Neuron (in vitro differentiated cells): ENCODE measurements around the gene YPEL1.
"Not testable (repeated sequence)": the region's sequence is repeated elsewhere in the genome, so short reads cannot be mapped to it uniquely, and the experiment has no call there.

Experiments used
- H2AFZ ChIP-seq: one replicate; pipeline ENCODE4 v1.6.1; 2013; ENCODE audit warnings: low read depth, mild to moderate bottlenecking, inconsistent platforms, low read length, moderate library complexity
- H3K27me3 ChIP-seq: one replicate; pipeline ENCODE4 v1.6.1; 2013; ENCODE audit warnings: low read length; ENCODE audit not compliant: insufficient read depth
- H3K36me3 ChIP-seq: one replicate; pipeline ENCODE4 v1.6.1; 2013; ENCODE audit warnings: low read length; ENCODE audit not compliant: insufficient read depth
- H3K4me1 ChIP-seq: one replicate; pipeline ENCODE4 v1.6.1; 2013; ENCODE audit warnings: low read length; ENCODE audit not compliant: insufficient read depth
- H3K4me3 ChIP-seq: 2 replicates; pipeline ENCODE4 v1.5.1; 2013; ENCODE audit warnings: mild to moderate bottlenecking, low read length, moderate library complexity
- H3K9me3 ChIP-seq: one replicate; pipeline ENCODE4 v1.6.1; 2013; ENCODE audit warnings: low read length

Gene YPEL1

DNA sequence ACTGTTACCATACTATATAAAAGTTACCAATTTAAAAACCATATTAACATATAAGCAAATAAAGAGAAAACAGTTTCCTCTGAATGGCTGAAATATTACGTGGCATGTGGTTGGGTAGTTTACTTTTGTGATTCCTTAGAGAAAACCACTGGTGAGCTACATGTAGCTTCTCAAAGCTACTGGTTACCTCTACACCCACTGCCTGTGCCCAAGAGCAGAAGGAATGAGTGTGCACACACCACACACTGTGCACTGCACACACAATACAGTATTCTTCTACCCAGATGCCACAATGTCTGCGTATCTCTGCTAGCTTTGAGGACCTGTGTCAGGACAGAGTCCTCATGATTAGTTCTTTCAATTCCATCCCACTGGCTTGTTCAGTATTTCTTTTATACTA lies 25.5 kb upstream of the YPEL1 start:
- Histone ChIP-seq H3K4me3 (no peak overlapping the region), H3K4me1 (no peaks in the 10 kb centered on the region), H2AFZ (no peak overlapping the region), H3K9me3 (no peaks in the 10 kb centered on the region), H3K36me3 (peaks cover 59% of the 10 kb centered on the region), H3K27me3 (no peaks in the 10 kb centered on the region)

DNA sequence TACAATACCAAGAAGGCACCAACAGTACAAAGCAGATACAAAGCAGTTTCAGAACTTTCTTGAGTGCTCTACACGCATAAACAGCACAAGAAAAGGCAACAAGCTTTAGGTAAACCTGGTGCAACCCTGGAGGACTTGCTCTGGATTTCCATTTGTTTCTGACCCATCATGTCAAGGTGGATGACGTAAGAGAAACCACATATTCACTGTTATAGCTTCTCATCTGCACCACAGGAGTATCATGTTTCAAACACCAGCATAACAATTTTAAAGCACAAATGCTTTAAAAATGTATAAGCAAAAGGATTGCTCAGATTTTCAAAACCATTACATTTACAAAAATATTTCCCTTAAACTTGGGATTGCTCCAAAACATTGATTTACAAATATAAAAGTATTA lies 25.0 kb upstream of the YPEL1 start:
- H2AFZ ChIP-seq = no peak overlapping the region
- H3K9me3 ChIP-seq = no peaks in the 10 kb centered on the region
- no peak overlapping the region for H3K4me3 ChIP-seq
- peaks cover 2% of the 10 kb centered on the region for H3K4me1 ChIP-seq
- no peaks in the 10 kb centered on the region for H3K27me3 ChIP-seq
- H3K36me3 ChIP-seq = peaks cover 55% of the 10 kb centered on the region

DNA sequence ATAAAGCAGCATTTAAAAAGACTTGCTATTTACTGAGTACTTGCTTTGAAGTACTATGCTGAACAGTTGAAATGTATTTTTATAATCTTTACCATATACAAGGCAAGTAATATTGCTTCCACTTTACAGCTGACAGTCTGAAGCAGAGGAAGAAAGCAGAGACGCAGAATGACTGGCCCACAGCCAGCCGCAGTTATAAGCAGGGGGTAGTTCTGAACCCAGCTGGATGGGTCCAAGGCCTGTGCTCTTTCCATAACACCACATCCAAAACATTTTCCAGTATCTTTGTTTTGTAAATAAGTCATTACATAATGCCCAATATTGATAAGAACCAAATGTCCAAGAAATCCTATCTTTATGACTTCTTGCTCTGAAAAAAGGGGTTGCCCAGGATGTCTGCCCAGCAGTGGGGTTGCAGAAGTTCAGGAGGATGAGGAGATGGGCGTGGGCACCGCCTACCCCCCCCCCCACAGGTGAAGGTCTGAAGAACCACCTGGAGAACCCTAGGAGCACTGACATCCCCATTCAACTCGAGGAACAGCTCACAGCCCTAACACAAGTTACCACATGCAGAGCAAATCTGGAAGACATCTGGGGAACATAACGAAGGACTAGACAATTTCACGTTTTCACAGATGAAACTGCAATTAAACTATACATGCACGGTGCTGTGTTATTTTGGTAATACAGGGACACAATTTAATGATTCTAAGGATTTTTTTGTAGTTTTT lies 24.2 kb upstream of the YPEL1 start:
- Histone ChIP-seq H3K4me1 (peaks cover 7% of the 10 kb centered on the region), H3K36me3 (peaks cover 49% of the 10 kb centered on the region), H3K9me3 (no peaks in the 10 kb centered on the region), H3K27me3 (no peaks in the 10 kb centered on the region), H2AFZ (no peak overlapping the region), H3K4me3 (no peak overlapping the region)

- H3K4me3 ChIP-seq = no peak overlapping the region
- peaks cover 11% of the 10 kb centered on the region for H3K4me1 ChIP-seq
- H3K27me3 ChIP-seq = no peaks in the 10 kb centered on the region
- no peaks in the 10 kb centered on the region for H3K9me3 ChIP-seq
- no peak overlapping the region for H2AFZ ChIP-seq
- peaks cover 42% of the 10 kb centered on the region for H3K36me3 ChIP-seq
Measured at GRCh38 chr22:21759093-21759492, 23.5 kb upstream of the YPEL1 start.

DNA sequence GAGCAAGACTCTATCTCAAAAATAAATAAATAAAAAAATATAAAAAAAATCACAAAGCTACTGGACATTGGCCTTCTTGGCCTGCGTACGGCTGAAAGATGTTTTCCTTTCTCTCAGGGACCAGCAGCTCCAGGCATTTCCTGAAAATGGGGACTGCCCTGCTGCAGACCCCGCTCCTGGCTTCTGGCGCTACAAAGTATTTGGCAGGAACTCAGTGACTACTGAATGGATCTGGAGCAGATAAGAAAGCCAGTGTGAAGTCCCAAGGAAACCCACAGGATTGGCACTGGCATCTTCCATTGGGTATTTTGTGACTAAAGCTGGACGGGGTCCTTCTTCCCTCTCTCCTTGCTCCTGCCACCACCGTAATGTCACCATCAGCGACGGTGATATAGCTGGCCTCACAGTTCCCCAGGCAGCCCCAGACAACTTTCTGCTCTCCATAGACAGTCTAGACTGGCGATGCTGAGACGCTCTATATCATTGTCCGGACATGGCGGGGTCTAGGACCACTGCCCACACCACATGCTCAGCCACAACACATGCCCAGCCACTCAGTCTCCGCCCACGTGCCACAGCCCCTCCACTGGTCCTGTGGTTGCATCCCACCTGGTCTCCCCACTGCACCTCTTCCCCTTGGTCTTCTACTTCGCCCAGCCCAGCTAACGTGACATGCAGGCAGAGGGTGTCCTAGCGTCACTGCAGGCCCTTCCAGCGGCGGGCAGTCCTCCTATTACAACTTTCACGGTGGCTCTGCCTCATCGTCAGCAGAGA lies 22.7 kb upstream of the YPEL1 start:
- Histone ChIP-seq H3K36me3 (peaks cover 34% of the 10 kb centered on the region), H3K27me3 (no peaks in the 10 kb centered on the region), H3K9me3 (no peaks in the 10 kb centered on the region), H2AFZ (no peak overlapping the region), H3K4me1 (peaks cover 11% of the 10 kb centered on the region), H3K4me3 (no peak overlapping the region)

DNA sequence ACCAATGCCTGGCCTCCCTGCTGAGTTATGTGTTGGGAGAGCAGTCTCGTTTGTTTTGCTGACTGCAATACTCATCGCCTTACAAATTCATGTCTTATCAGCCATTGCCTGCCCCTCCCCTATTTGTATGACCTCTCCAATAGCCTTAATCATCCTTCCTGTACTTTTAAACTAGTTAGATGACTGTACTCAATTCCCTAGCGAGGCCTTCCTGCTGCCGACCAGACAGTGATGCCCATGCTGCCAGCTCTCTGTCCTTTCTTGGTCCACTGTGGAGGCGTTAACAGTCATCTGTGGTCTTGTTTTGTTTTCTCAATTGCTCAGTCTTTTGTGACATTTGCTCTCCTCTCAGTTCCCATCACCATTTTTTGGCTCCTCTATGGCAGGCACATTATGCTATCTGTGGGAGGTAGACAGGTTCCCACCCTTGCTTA lies 20.3 kb upstream of the YPEL1 start:
- Histone ChIP-seq H2AFZ (no peak overlapping the region), H3K9me3 (no peaks in the 10 kb centered on the region), H3K27me3 (no peaks in the 10 kb centered on the region), H3K36me3 (peaks cover 16% of the 10 kb centered on the region), H3K4me3 (no peak overlapping the region), H3K4me1 (peaks cover 11% of the 10 kb centered on the region)

DNA sequence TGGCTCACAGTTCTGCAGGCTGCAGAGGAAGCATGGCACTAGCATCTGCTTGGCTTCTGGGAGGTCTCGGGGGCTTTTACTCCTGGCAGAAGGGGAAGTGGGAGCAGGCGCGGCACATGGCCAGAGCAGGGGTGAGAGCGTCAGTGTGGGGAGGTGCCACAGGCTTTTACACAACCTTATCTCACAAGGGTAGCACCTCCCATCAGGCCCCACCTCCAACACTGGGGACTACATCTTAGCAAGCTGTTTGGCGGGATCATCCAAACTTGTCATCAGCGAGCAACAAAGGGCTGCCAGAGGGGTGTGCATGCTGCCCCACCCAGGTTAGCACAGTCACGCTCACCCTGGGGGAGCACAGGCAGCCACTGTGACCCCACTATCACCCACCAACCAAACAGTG lies 18.9 kb upstream of the YPEL1 start:
- H3K4me1 ChIP-seq = peaks cover 11% of the 10 kb centered on the region
- H3K4me3 ChIP-seq = no peak overlapping the region
- H3K36me3 ChIP-seq = peaks cover 10% of the 10 kb centered on the region
- H3K27me3 ChIP-seq = no peaks in the 10 kb centered on the region
- H3K9me3 ChIP-seq = no peaks in the 10 kb centered on the region
- H2AFZ ChIP-seq = no peak overlapping the region

DNA sequence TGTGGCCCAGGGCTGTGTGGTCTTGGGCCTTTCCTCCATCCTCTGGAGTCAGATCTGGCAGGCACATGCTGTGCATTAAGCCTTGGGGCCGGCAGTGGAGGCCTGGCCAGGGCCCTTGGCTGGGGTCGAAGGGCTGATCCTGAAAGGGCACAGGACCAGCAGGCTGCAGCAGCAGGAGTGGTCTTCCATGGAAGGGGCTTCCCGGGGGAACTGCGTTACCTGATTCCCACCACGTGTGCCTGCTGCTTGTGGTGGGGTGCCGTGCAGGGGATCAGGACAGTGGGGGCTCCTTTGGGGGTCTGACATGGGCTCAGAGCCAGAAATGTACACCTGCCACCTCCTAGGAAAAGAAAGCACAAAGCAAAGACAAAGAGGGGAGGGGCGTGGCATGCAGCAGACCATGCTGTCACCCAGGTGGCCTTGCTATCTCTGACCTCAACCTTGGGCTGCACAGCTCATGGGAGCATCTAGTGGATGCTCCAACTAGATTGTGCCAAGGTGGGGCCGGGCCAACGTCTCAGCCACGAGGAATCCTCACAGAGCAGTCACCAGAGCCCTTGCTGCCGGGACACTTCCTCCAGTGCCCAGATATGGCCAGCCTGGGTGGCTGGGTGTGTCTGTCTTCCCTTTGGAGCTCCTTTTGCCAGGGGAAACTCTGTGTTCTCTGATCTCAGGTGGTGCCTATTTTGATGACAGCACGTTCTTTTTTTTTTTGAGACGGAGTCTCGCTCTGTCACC lies 17.9 kb upstream of the YPEL1 start:
- Histone ChIP-seq H3K4me3 (no peak overlapping the region), H3K27me3 (no peaks in the 10 kb centered on the region), H3K9me3 (no peaks in the 10 kb centered on the region), H2AFZ (no peak overlapping the region), H3K36me3 (peaks cover 2% of the 10 kb centered on the region), H3K4me1 (peaks cover 14% of the 10 kb centered on the region)

GRCh38 chr22:21752276-21752675 lies 16.7 kb upstream of the YPEL1 start:
- no peaks in the 10 kb centered on the region for H3K9me3 ChIP-seq
- no peak overlapping the region for H2AFZ ChIP-seq
- H3K4me1 ChIP-seq = peaks cover 16% of the 10 kb centered on the region
- no peak overlapping the region for H3K4me3 ChIP-seq
- H3K36me3 ChIP-seq = no peaks in the 10 kb centered on the region
- no peaks in the 10 kb centered on the region for H3K27me3 ChIP-seq

GRCh38 chr22:21745948-21746347 lies 10.4 kb upstream of the YPEL1 start:
- H3K4me1 ChIP-seq = peaks cover 5% of the 10 kb centered on the region
- no peak overlapping the region for H3K4me3 ChIP-seq
- H3K27me3 ChIP-seq = no peaks in the 10 kb centered on the region
- H3K36me3 ChIP-seq = no peaks in the 10 kb centered on the region
- no peaks in the 10 kb centered on the region for H3K9me3 ChIP-seq
- H2AFZ ChIP-seq = no peak overlapping the region

DNA sequence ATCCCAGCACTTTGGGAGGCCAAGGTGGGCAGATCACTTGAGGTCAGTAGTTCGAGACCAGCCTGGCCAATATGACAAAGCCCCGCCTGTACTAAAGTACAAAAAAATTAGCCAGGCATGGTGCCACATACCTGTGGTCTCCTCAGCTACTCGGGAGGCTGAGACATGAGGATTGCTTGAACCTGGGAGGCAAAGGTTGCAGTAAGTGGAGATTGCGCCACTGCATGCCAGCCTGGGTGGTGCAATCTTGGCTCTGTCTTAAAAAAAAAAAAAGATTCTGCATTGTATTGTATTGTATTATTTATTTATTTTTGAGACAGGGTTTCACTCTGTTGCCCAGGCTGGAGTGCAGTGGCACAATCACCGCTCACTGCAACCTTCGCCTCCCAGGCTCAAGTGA lies 9.3 kb upstream of the YPEL1 start:
- not testable (repeated sequence) for H3K4me3 ChIP-seq, H3K9me3 ChIP-seq, H3K27me3 ChIP-seq, H3K4me1 ChIP-seq, H3K36me3 ChIP-seq, H2AFZ ChIP-seq

DNA sequence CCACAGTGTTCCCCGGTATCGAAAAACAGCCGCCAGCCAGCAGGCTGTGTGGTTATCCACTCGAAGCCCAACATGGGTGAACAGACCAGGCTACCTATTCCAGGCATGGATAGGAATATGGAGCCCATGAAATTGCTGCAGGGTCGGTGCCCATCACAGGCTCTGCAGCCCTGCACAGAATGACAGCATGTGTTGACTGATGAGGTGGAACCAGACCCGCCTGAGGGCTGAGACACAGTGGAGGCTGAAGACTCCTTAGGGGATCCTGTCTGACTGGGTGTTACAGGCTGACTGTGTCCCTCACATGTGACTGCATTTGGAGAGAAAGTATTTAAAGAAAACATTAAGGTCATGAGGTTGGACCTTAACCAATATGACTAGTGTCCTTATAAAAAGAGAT lies 6.2 kb upstream of the YPEL1 start:
- Histone ChIP-seq H2AFZ (no peak overlapping the region), H3K36me3 (no peaks in the 10 kb centered on the region), H3K4me1 (no peaks in the 10 kb centered on the region), H3K9me3 (no peaks in the 10 kb centered on the region), H3K4me3 (no peak overlapping the region), H3K27me3 (peaks cover 2% of the 10 kb centered on the region)

DNA sequence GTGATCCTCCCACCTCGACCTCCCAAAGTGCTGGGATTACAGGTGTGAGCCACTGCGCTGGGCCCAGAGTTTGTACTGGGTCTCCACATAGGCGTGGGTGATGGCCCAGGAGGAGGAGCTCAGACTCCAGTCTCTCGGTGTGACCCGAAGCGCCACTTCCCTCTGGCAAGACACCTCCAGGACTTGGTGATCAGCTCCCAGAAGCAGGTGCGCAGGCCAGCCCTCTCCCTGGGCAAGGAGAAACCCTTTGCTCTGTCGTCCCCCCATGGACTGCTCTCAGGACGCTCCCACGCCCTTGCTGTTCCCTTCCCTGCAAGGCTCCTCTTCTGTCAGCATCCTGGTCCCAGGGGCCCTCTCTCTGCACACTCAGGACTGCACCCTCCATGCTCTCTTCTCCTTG lies 5.5 kb upstream of the YPEL1 start:
- H3K4me1 ChIP-seq = no peaks in the 10 kb centered on the region
- peaks cover 2% of the 10 kb centered on the region for H3K27me3 ChIP-seq
- H3K9me3 ChIP-seq = no peaks in the 10 kb centered on the region
- no peaks in the 10 kb centered on the region for H3K36me3 ChIP-seq
- H2AFZ ChIP-seq = no peak overlapping the region
- no peak overlapping the region for H3K4me3 ChIP-seq
